Measurements from ENCODE around the gene REX1BD. TPM values are rescaled to one million over a fixed set of nuclear protein-coding genes. Genes with fewer than 3 reads are reported as not detected.
"Not testable (repeated sequence)": the region's sequence is repeated elsewhere in the genome, so short reads cannot be mapped to it uniquely, and the experiment has no call there.

The REX1BD gene
- total RNA-seq, 2 experiments from 2014 or later, result 47.8 to 81.3 TPM

DNA sequence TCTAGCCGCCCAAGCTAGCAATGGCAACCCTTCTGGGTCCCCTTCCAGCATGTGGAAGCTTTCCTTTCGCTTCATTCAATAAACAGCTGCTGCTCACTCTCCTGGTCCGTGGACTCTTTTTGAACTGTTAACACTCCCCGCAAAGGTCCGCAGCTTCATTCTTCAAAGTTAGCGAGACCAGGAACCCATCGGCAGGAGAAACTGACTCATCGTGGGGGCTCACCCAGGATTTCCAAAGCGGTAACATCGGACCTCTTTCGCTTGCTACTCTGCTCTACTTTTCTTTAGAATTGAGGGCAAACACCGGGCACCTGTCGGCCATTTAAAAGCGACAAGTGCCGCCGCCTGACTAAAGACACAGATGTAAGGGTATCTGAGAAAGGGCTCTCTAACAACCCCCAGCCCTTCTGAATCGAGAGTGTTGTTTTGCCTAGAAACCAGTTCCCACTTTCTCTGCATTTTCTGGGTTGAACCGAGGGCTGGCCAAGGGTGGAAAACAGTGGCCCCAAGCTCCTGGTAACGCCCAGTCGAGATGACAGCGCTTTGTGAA is 11.2 kb upstream of the REX1BD start:
- POLR2A ChIA-PET, result interaction anchor here (0.6 kb wide), 1 partner anchor 439 kb away, joined by 5 read pairs; no protein-coding TSS in a partner anchor
- no peak for ATAC-seq
- no peak overlapping the region for H3K4me3 Mint-ChIP-seq
- H3K9me3 Mint-ChIP-seq (ENCODE audit: low read depth), result no peaks in the 10 kb centered on the region
- H3K27ac Mint-ChIP-seq, result no peak overlapping the region
- CTCF ChIA-PET, result interaction anchor here (0.8 to 2.8 kb wide), 2 partner anchors 11 to 57 kb away, joined by 3 to 20 read pairs; partner anchors contain the start of gene REX1BD
- no peak for DNase-seq
- H3K27me3 Mint-ChIP-seq, result no peaks in the 10 kb centered on the region
- intact Hi-C loops (cut with DNase I, micrococcal nuclease), result no loop called here
- peaks cover 23% of the 10 kb centered on the region for H3K4me1 Mint-ChIP-seq
- peaks cover 48% of the 10 kb centered on the region for H3K36me3 Mint-ChIP-seq (ENCODE audit: low read depth)

GRCh38 chr19:18580311-18580710 is 8.3 kb upstream of the REX1BD start:
- ATAC-seq (no peak), DNase-seq (no peak)
- H3K4me3 Mint-ChIP-seq, result no peak overlapping the region
- H3K36me3 Mint-ChIP-seq (ENCODE audit: low read depth), result peaks cover 22% of the 10 kb centered on the region
- ChIA-PET POLR2A (no interaction called here), CTCF (interaction anchor here (0.6 to 1.6 kb wide), 3 partner anchors 12 to 267 kb away, joined by 3 read pairs; no protein-coding TSS in a partner anchor)
- no peaks in the 10 kb centered on the region for H3K9me3 Mint-ChIP-seq (ENCODE audit: low read depth)
- peaks cover 1% of the 10 kb centered on the region for H3K4me1 Mint-ChIP-seq
- H3K27ac Mint-ChIP-seq, result no peak overlapping the region
- intact Hi-C loops (cut with DNase I, micrococcal nuclease), result no loop called here
- H3K27me3 Mint-ChIP-seq, result no peaks in the 10 kb centered on the region

DNA sequence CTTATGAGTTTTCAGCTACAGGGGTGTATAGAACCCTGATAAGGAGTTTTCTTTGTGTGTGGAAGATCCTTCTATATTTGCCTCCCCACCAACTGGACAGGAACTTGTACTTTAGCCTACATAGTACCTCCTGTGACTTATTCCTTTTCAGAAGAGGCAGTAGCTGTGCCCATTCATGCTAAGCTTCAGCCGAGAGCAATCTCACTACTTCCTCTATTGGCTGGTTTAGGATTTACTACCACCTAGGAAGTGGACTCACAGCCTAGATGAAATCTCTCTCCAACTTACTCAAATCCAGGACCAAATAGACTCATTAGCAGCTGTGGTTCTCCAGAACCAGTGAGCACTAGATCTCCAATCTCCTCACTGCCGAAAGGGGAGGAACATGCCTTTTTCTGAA is 2.3 kb upstream of the REX1BD start:
- POLR2A ChIA-PET, result no interaction called here

DNA sequence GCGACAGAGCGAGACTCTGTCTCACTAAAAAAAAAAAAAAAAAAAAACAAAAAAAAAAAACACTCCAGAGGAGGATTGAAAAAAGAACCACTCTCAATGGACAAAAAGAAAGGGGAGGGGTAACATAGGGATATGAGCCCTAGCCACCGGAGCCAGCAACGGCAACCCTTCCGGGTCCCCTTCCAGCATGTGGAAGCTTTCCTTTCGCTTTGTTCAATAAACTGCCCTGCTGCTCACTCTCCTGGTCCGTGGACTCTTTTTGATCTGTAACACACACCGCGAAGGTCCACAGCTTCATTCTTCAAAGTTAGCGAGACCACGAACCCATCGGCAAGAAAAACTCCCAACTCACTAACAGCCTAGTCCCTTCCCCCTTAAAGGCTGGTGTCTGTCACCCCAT is 1.0 kb upstream of the REX1BD start:
- ATAC-seq (no peak), DNase-seq (no peak)
- no peaks in the 10 kb centered on the region for H3K27me3 Mint-ChIP-seq
- H3K27ac Mint-ChIP-seq, result peak overlapping the region; percentile 90
- H3K4me3 Mint-ChIP-seq, result peak overlapping the region; percentile 90
- no peaks in the 10 kb centered on the region for H3K9me3 Mint-ChIP-seq (ENCODE audit: low read depth)
- CTCF ChIA-PET, result interaction anchor here (0.5 to 3.6 kb wide), 15 partner anchors 10 to 332 kb away, joined by 3 to 21 read pairs (median 3); partner anchors contain the start of genes COPE, DDX49 and UBA52
- H3K4me1 Mint-ChIP-seq, result peaks cover 28% of the 10 kb centered on the region
- POLR2A ChIA-PET, result no interaction called here
- H3K36me3 Mint-ChIP-seq (ENCODE audit: low read depth), result peaks cover 13% of the 10 kb centered on the region
- intact Hi-C loops (cut with DNase I, micrococcal nuclease), result loop anchor here in 1 of 2 experiments (5.0 kb wide), 3 partner anchors 135 to 605 kb away; partner anchors contain the start of genes BORCS8, RFXANK and SLC25A42

More for the DNA sequence above, 2.3 kb upstream of the REX1BD start:
- Mint-ChIP-seq H3K36me3 (ENCODE audit: low read depth) (peaks cover 13% of the 10 kb centered on the region), H3K9me3 (ENCODE audit: low read depth) (no peaks in the 10 kb centered on the region), H3K4me3 (no peak overlapping the region), H3K27me3 (no peaks in the 10 kb centered on the region), H3K4me1 (peaks cover 28% of the 10 kb centered on the region), H3K27ac (no peak overlapping the region)
- CTCF ChIA-PET, result interaction anchor here (0.7 to 3.6 kb wide), 4 partner anchors 14 to 66 kb away, joined by 3 to 21 read pairs (median 6); partner anchors contain the start of gene UBA52
- DNase-seq (no peak), ATAC-seq (no peak)
- intact Hi-C loops (cut with DNase I, micrococcal nuclease), result loop anchor here in 1 of 2 experiments (5.0 kb wide), 3 partner anchors 134 to 606 kb away; partner anchors contain the start of genes BORCS8, RFXANK and SLC25A42

DNA sequence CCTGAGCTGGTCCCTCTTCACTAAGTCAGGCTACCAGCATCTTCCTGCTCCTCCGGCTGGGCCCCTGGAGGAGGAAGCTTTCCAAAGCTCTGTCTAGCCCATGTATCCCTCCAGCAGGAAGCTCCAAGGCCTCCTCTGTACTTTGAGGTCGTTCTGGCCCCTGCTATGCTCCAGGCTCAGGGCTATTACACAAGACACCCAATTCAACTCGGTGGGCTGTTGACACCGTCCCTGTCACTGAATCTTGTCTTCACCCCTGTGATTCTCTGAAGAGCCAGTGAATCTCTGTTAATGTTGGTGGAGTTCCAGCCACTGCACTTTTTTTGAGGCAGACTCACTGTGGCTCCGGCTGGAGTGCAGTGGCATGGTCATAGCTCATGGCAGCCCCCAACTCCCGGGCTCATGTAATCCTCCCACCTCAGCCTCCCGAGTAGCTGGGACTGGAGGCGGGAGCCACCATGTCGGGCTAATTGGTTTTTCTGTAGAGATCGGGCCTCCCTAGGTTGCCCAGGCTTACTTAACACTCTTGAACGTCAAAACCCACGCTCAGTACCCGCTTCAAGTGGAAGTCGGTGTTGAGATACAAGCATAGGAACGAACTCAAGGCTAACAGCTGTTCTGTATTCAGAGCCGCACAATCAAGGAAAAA is 512 bp upstream of the REX1BD start:
- ChIA-PET POLR2A (interaction anchor here (0.6 to 2.1 kb wide), 4 partner anchors 17 to 102 kb away, joined by 4 to 11 read pairs (median 6); partner anchors contain the start of genes KXD1 and UBA52), CTCF (interaction anchor here (0.5 to 3.6 kb wide), 17 partner anchors 10 to 332 kb away, joined by 3 to 21 read pairs (median 3); partner anchors contain the start of genes COPE, DDX49 and UBA52)
- H3K4me1 Mint-ChIP-seq, result peaks cover 28% of the 10 kb centered on the region
- peak overlapping the region; percentile 90 for H3K4me3 Mint-ChIP-seq
- H3K9me3 Mint-ChIP-seq (ENCODE audit: low read depth), result no peaks in the 10 kb centered on the region
- peak overlapping the region; percentile 90 for H3K27ac Mint-ChIP-seq
- peaks cover 13% of the 10 kb centered on the region for H3K36me3 Mint-ChIP-seq (ENCODE audit: low read depth)
- DNase-seq (no peak), ATAC-seq (peak; percentile 8)
- H3K27me3 Mint-ChIP-seq, result no peaks in the 10 kb centered on the region
- intact Hi-C loops (cut with DNase I, micrococcal nuclease), result loop anchor here (1.0 to 5.0 kb wide), 7 partner anchors 17 to 604 kb away; partner anchors contain the start of genes ARMC6 (in 1 of the 2), BORCS8 (in 1 of the 2), COPE (in 1 of the 2) and CRTC1 (in 1 of the 2)

DNA sequence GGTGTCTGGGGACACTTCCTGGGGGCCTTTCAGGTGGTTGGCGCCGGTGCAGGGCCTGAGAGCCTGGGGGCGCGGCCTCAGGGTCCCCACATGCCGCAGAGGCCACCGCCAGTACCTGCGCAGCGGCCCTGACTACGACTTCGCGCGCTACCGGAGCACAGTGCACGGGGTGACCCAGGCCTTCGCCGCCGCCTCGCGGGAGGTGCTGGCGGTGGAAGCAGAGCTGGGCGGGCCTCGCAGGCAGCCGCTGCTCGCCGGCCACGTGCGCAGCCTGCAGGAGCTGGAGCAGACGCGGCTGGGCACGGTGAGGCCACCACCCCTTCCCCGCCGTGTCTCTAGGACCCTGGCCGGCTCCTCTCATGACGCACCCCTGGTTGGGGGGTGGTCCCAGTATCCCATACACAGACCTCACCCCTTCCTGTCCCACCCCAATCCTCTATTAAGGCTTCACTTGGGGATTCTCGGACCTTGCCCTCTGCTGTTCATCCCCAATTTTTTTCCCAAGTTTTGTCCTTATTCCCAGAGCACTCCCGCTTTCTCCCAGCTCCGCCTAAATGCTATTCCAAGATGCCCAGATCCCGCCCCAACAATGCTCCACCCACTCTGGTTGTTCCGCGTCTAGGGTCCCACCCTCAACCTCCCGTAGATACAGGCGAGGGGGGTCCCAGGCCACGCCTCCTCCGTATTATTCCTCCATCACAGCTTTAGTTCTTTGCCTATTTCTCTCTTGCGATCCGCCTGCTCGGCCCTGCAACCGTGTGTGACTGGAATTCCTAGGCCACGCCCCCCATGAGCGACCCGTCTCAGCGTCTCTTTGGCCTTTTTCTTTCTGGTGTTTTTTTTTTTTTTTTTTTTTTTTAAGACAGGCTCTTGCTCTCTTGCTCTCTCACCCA is 1.0 kb downstream of the REX1BD start:
- peak; percentile 69 for ATAC-seq

GRCh38 chr19:18590273-18591272 is 2.0 kb downstream of the REX1BD start:
- Mint-ChIP-seq H3K27me3 (peaks cover 2% of the 10 kb centered on the region), H3K36me3 (ENCODE audit: low read depth) (peaks cover 13% of the 10 kb centered on the region), H3K4me3 (peak overlapping the region; percentile 90), H3K4me1 (peaks cover 32% of the 10 kb centered on the region), H3K9me3 (ENCODE audit: low read depth) (no peaks in the 10 kb centered on the region), H3K27ac (peak overlapping the region; percentile 47)
- DNase-seq (peak; percentile 41), ATAC-seq (no peak)
- intact Hi-C loops (cut with DNase I, micrococcal nuclease), result loop anchor here (5.0 to 10.0 kb wide), 3 partner anchors 87 to 257 kb away; no protein-coding TSS in a partner anchor
- POLR2A ChIA-PET, result interaction anchor here (0.8 to 1.0 kb wide), 2 partner anchors 92 to 241 kb away, joined by 3 read pairs; partner anchors contain the start of gene UPF1
- CTCF ChIA-PET, result interaction anchor here (0.5 to 1.1 kb wide), 4 partner anchors 68 to 445 kb away, joined by 3 to 7 read pairs (median 4); no protein-coding TSS in a partner anchor

More for the DNA sequence above, 1.0 kb downstream of the REX1BD start:
- peak; percentile 89 for DNase-seq
- no peaks in the 10 kb centered on the region for H3K27me3 Mint-ChIP-seq
- H3K9me3 Mint-ChIP-seq (ENCODE audit: low read depth), result no peaks in the 10 kb centered on the region
- intact Hi-C loops (cut with DNase I, micrococcal nuclease), result loop anchor here (1.0 to 10.0 kb wide), 17 partner anchors 18 to 603 kb away; partner anchors contain the start of genes COPE (in 2 of the 2), DDX49 (in 2 of the 2), ELL (in 2 of the 2) and ARMC6 (in 1 of the 2)
- CTCF ChIA-PET, result interaction anchor here (0.5 to 3.6 kb wide), 12 partner anchors 12 to 446 kb away, joined by 3 to 21 read pairs (median 4); partner anchors contain the start of genes COPE, DDX49 and UBA52
- POLR2A ChIA-PET, result interaction anchor here (0.6 to 2.1 kb wide), 7 partner anchors 18 to 330 kb away, joined by 3 to 11 read pairs (median 3); partner anchors contain the start of genes COPE, DDX49, JUND and KXD1
- H3K27ac Mint-ChIP-seq, result peak overlapping the region; percentile 92
- peaks cover 32% of the 10 kb centered on the region for H3K4me1 Mint-ChIP-seq
- H3K36me3 Mint-ChIP-seq (ENCODE audit: low read depth), result peaks cover 13% of the 10 kb centered on the region
- peak overlapping the region; percentile 90 for H3K4me3 Mint-ChIP-seq

DNA sequence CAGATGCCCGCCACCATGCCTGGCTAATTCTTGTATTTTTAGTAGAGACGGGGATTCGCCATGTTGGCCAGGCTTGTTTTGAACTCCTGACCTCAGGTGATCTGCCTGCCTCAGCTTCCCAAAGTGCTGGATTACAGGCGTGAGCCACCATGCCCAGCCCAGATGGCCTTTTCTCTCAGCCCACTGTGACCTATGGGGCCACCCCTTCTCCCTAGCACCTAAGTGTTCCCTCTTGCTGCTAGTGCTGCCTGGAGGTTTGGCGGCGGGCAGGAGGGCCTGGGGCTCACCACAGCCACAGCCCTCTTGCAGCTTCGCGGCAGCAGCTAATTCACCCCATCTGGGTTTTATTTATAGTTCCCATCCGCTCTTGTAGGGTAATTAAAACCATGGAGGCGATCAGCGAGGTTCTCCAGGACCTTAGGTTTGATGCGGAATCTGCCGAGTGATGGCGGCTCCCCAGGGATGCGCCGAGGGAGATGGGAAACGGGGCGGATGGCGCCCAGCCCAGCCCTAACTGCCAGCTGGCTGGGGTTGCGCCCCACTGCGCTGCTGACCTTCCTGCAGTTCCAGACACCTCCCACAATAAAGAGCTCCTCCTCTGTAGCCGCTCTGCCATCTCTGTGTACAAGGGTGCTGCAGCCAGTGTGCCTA is 3.3 kb downstream of the REX1BD start:
- DNase-seq (no peak), ATAC-seq (no peak)
- intact Hi-C loops (cut with DNase I, micrococcal nuclease), result loop anchor here (5.0 to 10.0 kb wide), 3 partner anchors 85 to 255 kb away; no protein-coding TSS in a partner anchor
- H3K36me3 Mint-ChIP-seq (ENCODE audit: low read depth), result peaks cover 13% of the 10 kb centered on the region
- ChIA-PET CTCF (interaction anchor here (0.7 to 1.4 kb wide), 3 partner anchors 11 to 255 kb away, joined by 3 to 5 read pairs (median 5); no protein-coding TSS in a partner anchor), POLR2A (interaction anchor here (0.6 kb wide), 1 partner anchor 88 kb away, joined by 3 read pairs; no protein-coding TSS in a partner anchor)
- no peaks in the 10 kb centered on the region for H3K9me3 Mint-ChIP-seq (ENCODE audit: low read depth)
- peaks cover 32% of the 10 kb centered on the region for H3K4me1 Mint-ChIP-seq
- no peak overlapping the region for H3K4me3 Mint-ChIP-seq
- H3K27ac Mint-ChIP-seq, result no peak overlapping the region
- H3K27me3 Mint-ChIP-seq, result peaks cover 3% of the 10 kb centered on the region

DNA sequence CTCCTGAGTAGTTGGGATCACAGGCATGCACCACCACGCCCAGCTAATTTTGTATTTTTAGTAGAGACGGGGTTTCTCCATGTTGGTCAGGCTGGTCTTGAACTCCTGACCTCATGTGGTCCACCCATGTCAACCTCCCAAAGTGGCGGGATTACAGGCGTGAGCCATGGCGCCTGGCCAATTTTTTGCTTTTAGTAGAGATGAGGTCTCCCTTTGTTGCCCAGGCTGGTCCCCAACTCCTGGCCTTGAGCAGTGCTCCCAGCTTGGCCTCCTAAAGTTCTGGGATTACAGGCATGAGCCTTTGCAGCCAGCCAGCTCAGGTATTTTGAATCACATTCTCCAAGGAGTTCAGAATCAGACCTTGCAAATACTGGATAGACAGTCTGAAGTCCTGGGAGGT is 4.1 kb downstream of the REX1BD start:
- H3K27ac Mint-ChIP-seq; H3K27me3 Mint-ChIP-seq; ATAC-seq; H3K9me3 Mint-ChIP-seq (ENCODE audit: low read depth); H3K4me3 Mint-ChIP-seq; DNase-seq: not testable (repeated sequence)
- ChIA-PET POLR2A (interaction anchor here (0.6 kb wide), 1 partner anchor 22 kb away, joined by 3 read pairs; no protein-coding TSS in a partner anchor), CTCF (interaction anchor here (0.6 to 1.4 kb wide), 9 partner anchors 35 to 371 kb away, joined by 3 to 5 read pairs (median 3); no protein-coding TSS in a partner anchor)
- H3K36me3 Mint-ChIP-seq (ENCODE audit: low read depth), result peaks cover 13% of the 10 kb centered on the region
- intact Hi-C loops (cut with DNase I, micrococcal nuclease), result loop anchor here (5.0 to 10.0 kb wide), 3 partner anchors 85 to 255 kb away; no protein-coding TSS in a partner anchor
- H3K4me1 Mint-ChIP-seq, result peaks cover 30% of the 10 kb centered on the region

Measured in activated CD4-positive, alpha-beta T cell treated with anti-CD3 and anti-CD28 coated beads for 36 hours (primary cell).